Activated T-helper 9 cell treated with anti-CD3 and anti-CD28 coated beads, Interleukin-2, amount 50 U/mL, for 16 hours (primary cell): Measurements from ENCODE around the gene SUPT4H1.

Experiments used
- DNase-seq: peaks from one replicate; pipeline ENCODE4 v3.0.0-alpha.2; 2020; ENCODE audit warnings: low read depth

Gene SUPT4H1

DNA sequence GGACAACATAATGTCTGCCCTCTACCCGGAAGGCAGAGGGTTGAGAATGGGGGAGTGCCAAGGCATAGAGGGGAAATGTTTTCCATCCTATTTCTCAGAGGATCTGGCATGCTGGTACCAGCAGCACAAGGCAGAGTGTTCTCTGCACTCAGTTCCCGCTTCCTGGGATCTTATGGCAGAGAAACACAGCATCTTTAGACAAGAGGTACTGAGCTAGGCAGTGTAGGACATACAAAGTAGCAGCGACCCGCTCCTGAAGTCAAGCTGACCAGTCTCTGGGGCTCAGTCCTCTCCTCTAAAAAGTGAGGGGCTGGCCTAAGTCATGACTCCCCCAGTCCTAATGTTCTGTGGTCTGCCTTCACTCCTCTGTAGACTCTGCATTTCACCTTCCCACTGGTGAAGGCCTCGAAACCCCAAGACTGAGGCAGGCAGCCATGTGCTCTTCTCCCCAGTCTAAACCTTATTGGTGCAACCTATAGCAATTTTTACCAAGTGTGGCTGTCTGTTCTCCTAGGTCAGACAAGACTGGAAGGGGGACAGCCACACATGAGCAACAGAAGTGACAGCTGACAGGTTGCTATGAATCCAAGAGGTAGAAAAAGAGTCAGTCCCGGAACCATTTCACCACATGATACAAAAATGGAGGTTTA, 12.1 kb downstream of the SUPT4H1 start:
- no peak for DNase-seq

DNA sequence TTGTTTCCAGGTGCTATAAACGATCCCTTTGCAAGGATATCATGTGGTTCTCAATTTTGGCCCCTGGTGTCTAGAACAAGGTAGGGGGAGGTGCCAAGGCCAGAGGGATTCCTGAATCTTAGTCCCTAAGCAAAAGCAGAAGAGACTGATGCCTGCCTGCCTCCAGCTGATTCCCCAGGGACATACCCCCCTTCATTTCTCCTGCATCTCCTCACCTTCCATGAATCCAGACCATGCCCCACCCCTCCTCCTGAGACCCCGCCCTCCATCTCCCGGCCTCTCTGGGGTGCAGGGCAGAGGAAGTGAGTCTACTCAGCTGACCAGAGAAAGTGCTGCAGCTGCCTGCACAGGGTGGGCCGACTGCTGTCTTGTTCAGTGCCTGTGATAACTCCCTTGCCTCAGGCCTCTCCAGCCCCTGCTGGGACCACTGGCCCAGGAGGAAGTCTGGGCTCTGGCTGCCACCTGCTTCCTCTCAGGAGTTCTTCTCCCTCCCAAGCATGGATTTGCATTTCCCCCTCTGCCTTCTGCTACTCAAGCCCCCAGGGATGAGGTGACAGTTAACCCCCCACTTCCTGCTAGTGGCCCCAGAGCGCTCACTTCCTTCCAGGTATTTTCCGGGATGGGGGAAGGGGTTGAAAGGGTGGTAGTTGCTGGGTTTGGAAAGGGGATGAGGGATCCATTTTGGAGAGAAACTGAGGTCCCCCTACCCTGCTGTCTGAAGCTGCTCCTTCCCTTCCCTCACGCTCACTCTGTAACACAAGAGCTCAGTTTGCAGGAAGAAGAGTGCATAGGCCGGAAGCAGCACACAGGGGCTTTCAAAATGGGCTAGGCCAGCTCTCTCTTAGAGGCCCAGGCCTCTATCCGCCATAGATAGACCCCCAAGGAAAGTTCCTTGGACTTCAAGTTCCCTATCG, 12.9 kb downstream of the SUPT4H1 start:
- no peak for DNase-seq

DNA sequence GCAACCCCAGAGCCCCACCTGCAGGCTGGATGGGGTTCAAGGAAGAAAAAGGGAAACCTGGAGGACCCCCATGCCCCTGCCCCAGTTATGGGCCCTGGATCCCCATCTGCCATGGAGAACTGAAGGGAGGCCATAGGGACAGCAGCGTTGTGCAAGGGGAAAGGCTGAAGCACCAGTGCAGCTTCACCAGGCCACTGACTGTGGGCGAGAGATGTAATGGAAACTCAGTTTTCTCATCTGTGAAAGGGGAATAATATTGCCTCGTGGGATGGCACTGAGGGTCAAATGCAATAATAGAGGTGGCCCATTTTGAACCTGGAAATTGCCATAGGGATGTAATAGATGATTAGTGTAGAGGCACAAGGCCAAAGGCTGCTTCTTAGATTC, 13.6 kb downstream of the SUPT4H1 start:
- no peak for DNase-seq

DNA sequence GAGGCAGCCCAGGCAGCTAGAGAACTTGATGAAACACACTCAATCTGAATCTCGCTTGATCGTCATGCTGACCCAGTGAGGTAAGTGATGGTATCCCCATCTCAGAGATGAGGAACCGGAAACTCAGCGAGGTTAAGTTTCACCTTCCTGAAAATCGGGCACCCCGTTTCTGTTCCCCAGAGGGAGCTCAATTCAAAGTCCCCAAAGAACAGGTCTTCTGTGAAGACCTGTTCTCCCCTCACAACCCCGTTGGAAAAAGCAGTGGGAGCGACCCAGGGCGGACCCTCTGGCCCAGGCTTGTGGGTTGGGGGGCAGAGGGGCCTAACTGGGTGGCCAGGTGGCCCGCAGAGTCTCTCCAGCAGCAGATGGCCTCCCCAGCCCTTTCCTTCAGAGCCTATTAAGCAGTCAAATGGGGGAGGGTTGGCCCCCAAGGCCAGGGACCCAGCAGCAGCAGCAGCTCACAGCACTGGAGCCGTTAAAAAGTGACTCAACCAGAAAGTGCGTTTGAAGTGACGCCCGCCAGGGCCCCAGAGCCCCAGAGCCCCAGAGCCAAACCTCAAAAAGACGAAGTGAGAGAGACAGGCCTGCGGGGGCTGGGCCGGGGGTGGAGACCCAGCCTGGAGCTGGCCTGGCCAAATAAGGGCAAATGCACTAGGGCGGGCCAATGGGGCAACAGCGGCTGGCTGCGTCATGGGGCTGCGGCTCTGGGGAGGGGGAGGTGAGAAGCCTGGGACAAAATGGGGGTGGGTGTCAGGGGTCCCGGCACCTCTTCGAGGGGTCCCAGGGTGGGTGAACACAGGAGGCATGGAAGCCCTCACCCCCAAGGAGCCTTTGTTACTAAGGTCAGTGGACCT, 14.2 kb downstream of the SUPT4H1 start:
- DNase-seq, result peak; percentile 90

DNA sequence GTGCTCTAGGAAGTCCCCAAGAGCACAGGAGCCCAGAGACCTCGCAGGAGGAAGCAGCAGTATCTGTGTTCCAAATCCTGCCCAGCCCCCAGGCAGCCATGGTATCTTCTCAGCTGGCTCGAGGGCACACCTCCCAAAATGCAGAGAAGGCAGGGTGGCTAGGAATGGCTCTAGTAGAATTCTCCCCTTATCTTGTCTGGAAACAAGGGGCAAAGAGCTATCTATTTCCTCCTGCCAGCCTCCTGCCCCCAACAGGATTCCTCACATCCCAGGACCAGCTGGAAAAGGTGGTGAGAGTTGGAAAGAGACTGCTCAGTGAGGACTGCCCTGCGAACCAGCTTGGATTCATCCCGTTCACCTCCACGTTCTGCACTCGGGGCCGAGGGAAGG, 14.8 kb downstream of the SUPT4H1 start:
- DNase-seq, result no peak

DNA sequence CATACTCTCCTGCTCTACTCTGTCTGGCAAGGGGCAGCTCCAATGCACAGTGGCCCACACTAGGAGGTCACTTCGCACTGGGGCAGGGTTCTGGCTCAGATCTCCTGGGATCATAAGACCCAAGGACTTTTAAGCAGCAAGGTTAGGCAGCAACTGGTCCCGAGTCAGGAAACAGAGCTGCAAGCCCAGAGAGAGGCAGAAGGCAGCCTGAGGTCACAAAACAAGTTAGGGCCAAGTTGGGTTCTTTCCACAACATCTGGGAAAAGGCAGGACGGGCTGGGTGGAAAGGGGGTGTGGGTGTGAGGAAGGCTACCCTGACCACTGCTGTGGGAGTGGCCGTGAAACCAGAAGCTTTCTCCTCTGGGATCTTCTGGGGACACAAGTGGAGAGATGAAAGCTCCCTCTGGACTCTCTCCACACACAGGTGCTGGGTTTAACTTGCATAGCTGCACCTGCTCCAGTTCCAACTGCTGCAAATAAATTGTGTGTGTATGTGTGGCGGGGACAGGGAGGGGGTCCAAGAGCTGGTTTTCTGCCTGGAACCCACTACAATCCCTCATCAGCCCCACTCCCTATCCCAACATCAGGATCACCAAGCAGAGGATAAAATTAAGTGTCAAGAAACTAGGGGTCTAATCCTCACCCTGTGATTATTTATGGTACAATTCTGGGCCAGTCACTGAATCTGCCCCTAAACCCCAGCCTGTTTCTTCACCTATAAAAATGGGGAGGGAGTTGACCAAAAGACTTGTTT, 15.4 kb downstream of the SUPT4H1 start:
- DNase-seq, result no peak

DNA sequence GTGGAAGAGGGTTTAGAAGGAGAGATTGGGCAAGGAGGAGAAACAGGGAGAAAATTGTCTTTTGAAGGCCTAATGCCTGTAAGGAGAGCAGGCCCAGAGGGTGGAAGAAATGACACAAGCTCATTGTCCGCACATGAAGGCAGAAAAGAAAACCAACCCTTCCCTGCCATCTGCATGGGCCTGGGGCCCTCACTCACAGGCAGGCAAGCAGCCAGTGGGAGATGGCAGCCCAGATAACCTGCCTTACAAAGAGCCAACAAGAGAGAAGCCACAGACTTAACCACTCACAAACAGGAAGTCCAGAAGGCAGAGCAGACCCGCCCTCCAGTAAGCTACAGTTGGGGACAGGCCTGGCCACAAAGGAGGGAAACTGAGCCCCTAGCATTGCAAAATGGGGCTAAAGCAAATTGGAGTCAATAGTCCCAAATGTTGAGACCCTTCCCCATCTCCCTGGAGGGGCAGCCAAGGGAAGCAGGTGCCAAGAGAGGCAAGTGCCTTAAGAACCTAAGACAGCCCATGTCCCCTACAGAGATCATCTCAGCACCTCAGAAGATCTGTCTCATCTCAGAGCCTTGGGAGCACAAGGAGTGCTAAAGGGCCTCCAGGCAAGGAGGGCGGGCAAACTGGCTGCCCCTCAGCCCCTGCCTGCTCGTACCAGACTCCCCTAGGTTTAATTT, 16.1 kb downstream of the SUPT4H1 start:
- no peak for DNase-seq

DNA sequence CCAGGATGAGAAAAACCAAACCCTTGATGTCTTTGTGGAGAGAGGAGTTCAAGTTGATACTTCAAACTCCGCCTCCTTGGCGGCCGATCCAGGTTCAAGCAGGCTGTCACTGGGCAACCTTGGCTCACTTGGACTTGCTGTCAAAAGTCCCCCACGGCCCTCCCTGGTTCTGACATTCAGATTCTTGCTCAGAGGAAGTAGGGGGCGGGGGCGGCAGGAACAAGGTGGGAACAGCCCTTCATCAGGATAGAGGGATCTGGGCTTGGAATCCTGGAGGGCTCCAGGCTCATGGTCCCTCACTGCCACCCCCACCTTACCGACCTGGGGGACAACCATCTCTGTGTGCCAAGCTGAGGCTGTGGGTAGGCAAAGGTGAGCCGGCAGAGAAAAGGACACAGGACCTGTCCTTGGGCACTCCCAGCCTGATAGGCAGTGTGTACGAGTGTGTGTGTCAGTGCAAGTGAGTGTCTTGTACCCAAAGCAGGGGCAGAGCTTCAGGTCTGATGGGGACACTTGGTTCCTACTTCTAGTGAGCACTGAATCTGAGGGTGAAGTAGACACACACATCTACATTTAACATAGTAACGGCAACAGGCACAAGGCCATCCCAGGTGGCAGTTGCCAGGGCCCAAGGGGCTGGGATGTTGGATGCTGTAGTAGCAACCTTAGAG, 16.8 kb downstream of the SUPT4H1 start:
- no peak for DNase-seq

DNA sequence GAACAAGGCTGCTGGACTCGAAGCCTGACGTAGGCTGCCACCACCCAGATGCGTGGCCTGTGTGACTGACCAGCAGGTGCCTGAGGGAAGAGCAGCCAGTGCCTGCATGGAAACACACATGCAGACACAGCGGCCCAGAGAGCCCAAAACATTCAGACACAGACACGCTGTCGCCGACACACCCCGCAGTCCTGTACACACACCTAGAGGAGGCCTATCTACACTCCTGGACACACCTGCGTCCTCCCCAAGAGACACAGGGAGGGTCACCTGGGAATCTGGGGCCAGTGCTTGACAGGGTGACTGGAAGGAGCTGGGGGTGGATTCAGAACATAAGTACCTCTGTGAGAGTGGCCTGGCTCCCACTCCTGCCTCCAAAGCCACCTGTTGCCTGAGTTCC, 17.3 kb downstream of the SUPT4H1 start:
- no peak for DNase-seq

DNA sequence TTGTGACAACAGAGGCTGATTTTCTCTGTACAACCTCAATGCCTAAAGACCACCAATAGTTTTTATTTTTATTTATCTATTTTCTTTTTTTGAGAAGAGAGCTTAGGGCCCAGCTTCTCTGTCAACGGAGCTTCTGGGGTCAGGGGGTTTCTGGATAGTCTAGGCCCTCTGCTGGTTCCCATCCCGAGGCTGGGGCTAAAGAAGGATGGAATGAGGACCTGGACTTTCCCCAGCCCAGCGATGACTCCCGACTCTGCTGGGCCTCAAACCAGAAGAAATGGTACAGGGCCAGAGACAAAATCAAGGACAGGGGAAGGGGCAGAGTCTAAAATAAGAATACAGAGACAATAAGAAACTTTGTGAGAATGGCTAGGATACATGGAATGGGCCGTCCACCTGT, 17.7 kb downstream of the SUPT4H1 start:
- DNase-seq, result no peak

DNA sequence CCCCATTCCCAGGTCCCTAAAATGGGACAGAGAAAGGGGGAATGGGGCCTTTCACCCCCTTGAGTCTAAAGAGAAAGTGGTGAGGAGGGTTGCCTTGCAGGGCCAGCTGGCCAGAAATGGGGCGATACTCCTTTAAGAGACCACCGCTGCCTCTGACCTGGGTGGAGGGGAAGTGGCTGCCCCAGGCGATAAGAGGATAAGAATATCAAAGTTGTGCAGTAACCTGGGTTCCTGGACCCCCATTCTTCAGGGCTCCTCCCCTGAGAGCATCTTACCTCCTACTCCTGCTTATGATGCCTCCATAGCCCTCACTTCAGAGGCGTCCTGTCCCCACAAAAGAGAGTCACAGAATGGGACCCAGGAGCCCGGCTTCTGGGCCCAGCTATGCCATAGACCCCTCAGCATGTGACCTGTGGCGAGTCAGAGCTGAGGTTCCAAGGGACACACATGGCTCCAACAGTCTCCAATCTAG, 18.2 kb downstream of the SUPT4H1 start:
- no peak for DNase-seq

DNA sequence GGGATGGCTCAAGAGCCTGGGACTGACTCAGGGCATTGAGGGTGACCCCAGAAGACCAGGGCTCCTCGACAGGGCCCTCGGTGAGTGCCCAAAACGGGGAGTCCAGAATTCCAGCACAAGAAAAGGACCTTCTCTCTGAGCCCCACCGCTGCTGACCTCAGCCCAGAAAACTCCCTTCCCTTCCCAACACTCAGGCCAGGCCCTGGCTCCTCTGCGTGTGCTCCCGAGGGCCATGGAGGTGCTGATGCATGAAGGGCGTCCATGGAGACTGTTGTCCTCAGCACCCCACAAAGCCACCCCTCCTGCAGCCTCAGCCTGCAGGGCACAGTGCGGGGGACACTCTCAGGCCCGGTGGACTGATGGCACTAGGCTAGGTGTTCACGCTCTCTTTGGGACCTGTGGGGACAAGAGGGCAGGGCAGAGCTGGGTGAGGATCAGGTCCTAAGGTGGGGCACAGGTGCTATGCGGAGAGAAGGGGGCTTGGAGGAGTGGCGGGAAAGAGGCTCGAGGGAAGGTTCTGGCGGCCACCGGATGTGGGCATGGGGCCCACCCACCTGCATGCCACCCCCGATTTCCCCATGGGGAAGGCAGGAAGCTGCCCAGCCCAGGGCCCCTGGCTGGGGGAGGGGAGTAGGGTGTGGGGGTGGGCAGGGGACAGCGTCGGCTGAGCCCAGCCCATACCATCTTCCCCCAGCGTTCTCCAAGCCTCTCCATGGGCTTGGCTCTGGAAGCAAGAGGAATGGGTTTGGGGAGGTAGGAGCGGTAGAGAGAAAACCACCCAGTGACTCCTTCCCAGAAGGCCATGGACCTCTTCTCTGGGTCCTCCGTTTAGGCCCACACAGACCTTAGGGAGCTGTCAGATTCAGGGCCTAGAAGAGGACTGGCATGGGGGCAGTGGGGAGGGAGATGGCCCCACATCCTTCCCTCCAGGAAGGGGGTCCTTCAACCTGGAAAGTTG, 18.9 kb downstream of the SUPT4H1 start:
- DNase-seq, result no peak

DNA sequence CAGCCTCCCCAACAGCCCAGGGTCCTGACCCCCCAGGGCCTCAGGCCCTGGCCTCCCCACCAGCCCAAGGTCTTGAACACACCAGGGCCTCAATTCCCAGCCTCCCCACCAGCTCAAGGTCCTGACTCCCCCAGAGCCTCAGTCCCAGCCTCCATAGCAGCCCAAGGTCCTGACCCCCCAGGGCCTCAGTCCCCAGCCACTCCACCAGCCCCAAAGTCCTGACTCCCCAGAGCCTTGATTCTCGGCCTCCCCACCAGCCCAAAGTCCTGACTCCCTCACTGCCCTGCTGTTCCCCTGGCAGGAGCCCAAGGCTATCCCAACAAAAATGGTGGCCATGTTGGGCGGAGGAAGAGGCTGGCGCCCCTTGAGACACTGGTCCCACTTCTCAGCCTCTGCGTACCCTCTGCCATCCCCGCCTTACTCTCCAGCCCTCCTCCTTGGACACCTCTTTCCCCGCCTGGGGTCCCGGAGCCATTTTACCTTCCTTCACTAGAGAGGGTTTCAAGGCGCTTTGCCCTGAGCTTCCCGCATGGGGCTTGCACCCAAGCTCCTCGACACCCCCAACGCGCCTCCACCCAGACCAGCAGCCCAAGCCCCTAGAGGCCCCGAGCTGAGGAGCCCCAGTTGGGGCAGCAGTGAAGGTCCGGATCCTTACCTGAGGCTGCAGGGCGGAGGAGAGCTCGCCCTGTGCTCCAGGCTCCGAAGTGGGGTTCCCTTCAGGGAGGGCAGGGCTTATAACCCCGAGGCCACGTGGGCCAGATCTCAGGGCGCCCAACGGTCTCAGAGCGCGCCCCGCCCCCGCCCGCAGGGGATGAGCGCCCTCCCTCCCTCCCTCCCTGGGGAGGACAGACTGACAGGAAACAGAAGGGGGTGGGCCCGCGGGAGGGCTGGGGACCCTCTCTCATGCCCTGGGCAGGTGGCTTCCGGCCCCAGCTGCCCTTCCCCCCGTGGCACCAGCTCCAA, 19.9 kb downstream of the SUPT4H1 start:
- peak; percentile 86 for DNase-seq

DNA sequence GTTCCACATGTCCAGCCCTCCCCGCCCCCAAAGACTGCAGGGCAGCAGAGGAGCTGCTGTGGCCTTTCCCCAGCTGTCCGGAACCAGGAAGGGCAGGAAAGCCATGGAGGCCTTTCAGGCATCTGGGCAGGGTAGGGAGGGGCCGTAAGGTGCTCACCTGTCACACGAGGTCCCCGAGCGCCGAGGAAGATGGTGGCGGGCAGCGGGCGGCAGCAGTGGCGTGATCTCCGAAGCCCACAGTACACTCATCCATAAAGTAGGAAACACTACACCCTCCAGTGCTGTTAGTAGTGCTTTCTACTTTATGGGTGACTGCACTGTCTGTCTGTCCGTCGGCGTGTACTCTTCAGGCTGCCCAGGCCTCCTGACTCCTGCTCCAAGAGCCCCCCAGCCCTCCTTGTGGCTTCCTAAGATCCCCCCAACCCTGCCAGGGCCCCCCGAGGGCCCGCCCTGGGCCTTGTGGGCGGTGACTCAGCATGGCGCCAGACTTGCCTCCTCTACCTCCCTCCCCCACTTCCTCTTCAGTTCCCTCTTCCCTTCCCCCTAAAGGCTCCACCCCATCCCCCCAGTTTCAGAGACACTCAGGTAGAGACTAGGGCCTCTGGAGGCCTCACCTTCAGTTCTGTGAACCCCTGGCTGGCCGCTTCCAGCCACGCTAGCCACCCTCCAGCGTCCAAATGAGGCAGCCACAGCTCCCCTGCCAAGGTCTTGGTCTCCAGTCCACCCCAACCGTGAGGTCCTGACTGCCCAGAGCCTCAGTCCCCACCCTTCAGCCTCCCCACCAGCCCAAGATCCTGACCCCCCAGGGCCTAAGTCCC, 20.8 kb downstream of the SUPT4H1 start:
- peak; percentile 71 for DNase-seq

DNA sequence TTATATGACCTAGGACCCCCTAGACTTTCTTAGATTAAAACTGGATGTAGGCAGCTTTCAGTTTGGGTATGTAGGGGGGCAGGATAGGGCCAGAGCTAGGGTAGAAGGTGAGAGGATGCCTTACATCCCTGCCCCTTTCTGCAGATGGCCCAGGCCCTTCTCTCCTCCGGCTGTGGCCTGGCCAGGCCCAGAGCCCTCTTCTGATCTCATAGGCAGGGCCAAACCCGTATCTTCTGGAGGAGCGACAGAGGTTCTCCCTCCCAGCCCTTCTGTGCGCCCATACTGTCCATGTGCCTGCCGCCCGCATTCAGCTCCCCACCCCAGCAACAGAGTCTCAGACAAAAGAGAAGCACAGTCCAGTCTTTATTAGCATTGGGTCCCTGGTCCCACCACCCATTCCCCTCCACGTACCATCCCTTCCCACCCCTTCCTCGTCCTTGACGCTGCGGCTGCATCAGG, 21.4 kb downstream of the SUPT4H1 start:
- DNase-seq, result no peak

DNA sequence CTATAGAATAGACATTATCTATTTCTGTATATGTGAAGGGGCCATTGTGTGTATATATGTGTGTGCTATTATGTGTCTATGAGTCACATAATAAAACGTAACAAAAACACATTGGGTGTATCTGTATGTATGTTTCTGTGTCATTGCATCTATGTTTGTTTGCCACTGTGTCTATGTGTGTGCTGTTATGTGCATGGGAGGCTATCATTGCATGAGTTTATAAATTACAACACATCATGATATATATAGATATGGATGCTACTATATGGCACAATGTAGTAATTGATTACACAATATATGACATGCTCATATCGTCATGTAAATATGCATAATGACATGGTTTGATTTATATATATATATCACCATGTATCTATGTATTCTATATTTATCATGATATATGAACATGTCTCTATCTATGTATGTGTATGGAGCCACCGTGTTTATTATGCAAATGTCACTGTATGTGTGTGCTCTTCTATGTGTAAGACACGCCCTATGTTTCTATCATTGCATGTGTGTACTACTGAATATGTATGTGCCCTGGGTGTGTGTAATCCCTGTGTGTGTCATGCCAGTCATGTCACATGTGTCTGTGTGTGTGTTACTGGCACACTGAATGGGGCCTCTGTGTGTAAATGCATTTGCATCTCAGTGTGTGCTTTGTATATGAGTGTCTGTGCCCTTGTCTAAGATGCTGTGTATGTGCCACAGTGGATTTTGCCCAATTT, 22.0 kb downstream of the SUPT4H1 start:
- no peak for DNase-seq
